ENCODE results near the gene CSNK2A1.

- TF ChIP-seq CTCF (IDR thresholded peaks at IDR 0.05; ENCODE audit: insufficient read depth, low read length) (no peak), POLR2AphosphoS5 (IDR thresholded peaks at IDR 0.05; ENCODE audit: low read depth) (no peak), REST (IDR thresholded peaks at IDR 0.05; ENCODE audit: insufficient replicate concordance, low read depth) (no peak)
These were observed 17.1 kb upstream of the CSNK2A1 start for GRCh38 chr20:560680-561079.
